ENCODE measurements around the gene PDZD11. TPM values are rescaled to one million over a fixed set of nuclear protein-coding genes. Genes with fewer than 3 reads are reported as not detected.

Gene PDZD11
- total RNA-seq, 1 experiment from 2014 or later, result 30.6 TPM

GRCh38 chrX:70280573-70280972, 9.2 kb downstream of the PDZD11 start:
- Histone ChIP-seq H2BK5ac (ENCODE audit: insufficient read length, low read length) (no peak overlapping the region), H3T11ph (ENCODE audit: low read length) (no peak overlapping the region), H4K20me1 (ENCODE audit: control insufficient read depth, insufficient read depth, insufficient read length) (no peaks in the 10 kb centered on the region), H4K8ac (replicated peaks; ENCODE audit: insufficient read length, low read depth, low read length) (no peak overlapping the region), H2AFZ (ENCODE audit: low read length) (no peak overlapping the region), H4K5ac (ENCODE audit: insufficient read length, low read depth, low read length) (no peak overlapping the region), H3K14ac (ENCODE audit: insufficient read depth, low read length) (no peak overlapping the region), H3K23ac (ENCODE audit: insufficient read length, low read depth, low read length) (no peak overlapping the region), H2BK120ac (ENCODE audit: low read depth, low read length, poor library complexity, severe bottlenecking) (no peak overlapping the region), H4K91ac (ENCODE audit: insufficient read length, low read depth, low read length) (no peak overlapping the region), H3K4me1 (ENCODE audit: insufficient read depth, low read length) (no peaks in the 10 kb centered on the region), H3K79me1 (ENCODE audit: insufficient read depth, low read depth, low read length, poor library complexity, severe bottlenecking) (no peaks in the 10 kb centered on the region), H3K4me2 (ENCODE audit: insufficient read depth, insufficient read length, low read length) (no peak overlapping the region), H2BK12ac (ENCODE audit: insufficient read length, low read depth, low read length) (no peak overlapping the region), H3K18ac (ENCODE audit: insufficient read length, low read depth, low read length) (no peak overlapping the region), H3K9ac (ENCODE audit: extremely low read depth, insufficient read length, low read length) (no peak overlapping the region), H3K4ac (ENCODE audit: low read depth, low read length) (no peak overlapping the region), H3K27ac (ENCODE audit: insufficient read length, low read depth, low read length) (no peak overlapping the region), H3K56ac (ENCODE audit: insufficient read length, low read depth, low read length) (no peak overlapping the region), H3K27me3 (ENCODE audit: insufficient read depth, low read length) (no peaks in the 10 kb centered on the region), H3K23me2 (ENCODE audit: insufficient read length, low read depth, low read length, poor library complexity, severe bottlenecking) (no peaks in the 10 kb centered on the region), H2BK20ac (ENCODE audit: low read depth, low read length, poor library complexity, severe bottlenecking) (no peak overlapping the region), H2BK15ac (ENCODE audit: low read depth, low read length) (no peak overlapping the region), H3K9me3 (ENCODE audit: control insufficient read depth, low read depth, low read length) (peaks cover 69% of the 10 kb centered on the region), H2AK5ac (ENCODE audit: insufficient read length, low read length) (no peak overlapping the region), H3K79me2 (ENCODE audit: insufficient read depth, low read length) (no peaks in the 10 kb centered on the region)
- TF ChIP-seq CTCF (conservative IDR thresholded peaks at IDR 0.05), result no peak
- DNase-seq, result no peak
- no peaks in the 10 kb centered on the region for H3K4me1 Mint-ChIP-seq
- H3K27ac Mint-ChIP-seq, result no peak overlapping the region; a peak in 1 of 7 replicates
- no peaks in the 10 kb centered on the region; the same call in 1 of the 2 replicates for H3K27me3 Mint-ChIP-seq (ENCODE audit: low read depth)
- no CpG with 5 or more reads among the region's 3 CpGs for WGBS (ENCODE audit: extremely low coverage, insufficient read length, low lambda C conversion rate)
- peaks cover 77 to 85% of the 10 kb centered on the region in 2 experiments for H3K9me3 Mint-ChIP-seq
- no peak overlapping the region for H3K4me3 Mint-ChIP-seq
- peaks cover 7 to 29% (median 9%) of the 10 kb centered on the region in 3 experiments; a peak in 6 of 7 replicates for H3K36me3 Mint-ChIP-seq (ENCODE audit: insufficient read depth in 1 of 3, low read depth in 3 of 3)
